SK-N-SH (cell line): Measurements from ENCODE around the gene A1BG. TPM values are rescaled to one million over a fixed set of nuclear protein-coding genes. Genes with fewer than 3 reads are reported as not detected.

Experiments
- CTCF ChIA-PET: fragments of 300-600, 350-600 bp; formaldehyde crosslinking; extraction: SDS; loops from one replicate; lab custom pipeline; 2021; lab: Yijun Ruan, JAX
- POLR2A ChIA-PET: fragments of 350-600 bp; sonication (Branson Sonifier 250); formaldehyde crosslinking; extraction: SDS; loops from one replicate; lab custom pipeline; 2020; ENCODE audit warnings: antibody characterized with exemption, inconsistent platforms; lab: Yijun Ruan, JAX
- DNase-seq: peaks from one replicate; pipeline ENCODE4 v3.0.0; 2012
- H2AFZ ChIP-seq: fragments of 200-600 bp; sonication (generic); 2 replicates; pipeline ENCODE4 v1.8.1; 2016; ENCODE audit warnings: antibody characterized with exemption, mild to moderate bottlenecking, low read depth
- H3F3A ChIP-seq: fragments of 200-600 bp; sonication (generic); replicated peaks from 2 replicates; pipeline ENCODE3; 2016; ENCODE audit warnings: antibody characterized with exemption, mild to moderate bottlenecking; ENCODE audit not compliant: insufficient read depth
- H3K27ac ChIP-seq, 2 experiments: fragments of 200-500 bp in 1 of 2; fragments of 200-600 bp in 1 of 2; sonication (Bioruptor generic) in 1 of 2; sonication (generic), shearing (Covaris generic) in 1 of 2; 2 replicates each; pipeline versions ENCODE4 v1.5.1 to v1.6.1; 2014 to 2016; ENCODE audit warnings: low read depth in 2 of 2, inconsistent platforms in 1 of 2, low read length in 1 of 2, mild to moderate bottlenecking in 1 of 2, mixed read lengths in 1 of 2
- H3K27me3 ChIP-seq: fragments of 200-600 bp; sonication (generic), shearing (Covaris generic); 2 replicates; pipeline ENCODE4 v1.6.1; 2016; ENCODE audit warnings: mixed run types; ENCODE audit not compliant: insufficient read depth
- H3K36me3 ChIP-seq, 2 experiments: fragments of 200-500 bp in 1 of 2; fragments of 200-600 bp in 1 of 2; sonication (Bioruptor generic) in 1 of 2; sonication (generic) in 1 of 2; replicated peaks in 1 of 2; 2 replicates each; pipeline versions ENCODE3 to v1.5.1; 2014 to 2016; ENCODE audit warnings: low read length in 1 of 2, mild to moderate bottlenecking in 1 of 2; ENCODE audit not compliant: insufficient read depth in 2 of 2, control insufficient read depth in 1 of 2
- H3K4me1 ChIP-seq, 2 experiments: fragments of 200-500 bp in 1 of 2; fragments of 200-600 bp in 1 of 2; sonication (Bioruptor generic) in 1 of 2; sonication (generic), shearing (Covaris generic) in 1 of 2; 2 replicates each; pipeline versions ENCODE4 v1.5.1 to v1.6.1; 2014 to 2016; ENCODE audit warnings: low read depth in 1 of 2, low read length in 1 of 2, mixed run types in 1 of 2; ENCODE audit not compliant: insufficient read depth in 2 of 2, control insufficient read depth in 1 of 2
- H3K4me2 ChIP-seq: fragments of 200-600 bp; sonication (generic), shearing (Covaris generic); 2 replicates; pipeline ENCODE4 v1.6.1; 2017; ENCODE audit warnings: mixed run types
- H3K4me3 ChIP-seq, 2 experiments: fragments of 200-500 bp in 1 of 2; fragments of 200-600 bp in 1 of 2; sonication (Bioruptor generic) in 1 of 2; sonication (generic), shearing (Covaris generic) in 1 of 2; 2 replicates each; pipeline versions ENCODE4 v1.5.1 to v1.8.1; 2014 to 2016; ENCODE audit warnings: low read depth in 2 of 2, inconsistent platforms in 1 of 2, low read length in 1 of 2, mild to moderate bottlenecking in 1 of 2, mixed read lengths in 1 of 2, moderate library complexity in 1 of 2
- H3K79me2 ChIP-seq: fragments of 200-600 bp; sonication (generic); 2 replicates; pipeline ENCODE4 v1.8.1; 2017; ENCODE audit warnings: mild to moderate bottlenecking; ENCODE audit not compliant: insufficient read depth
- H3K9ac ChIP-seq: fragments of 200-600 bp; sonication (generic); 2 replicates; pipeline ENCODE4 v1.6.1; 2017; ENCODE audit warnings: mixed run types
- H3K9me2 ChIP-seq: fragments of 200-600 bp; sonication (generic); 2 replicates; pipeline ENCODE4 v1.6.1; 2017; ENCODE audit warnings: mixed run types
- H3K9me3 ChIP-seq: fragments of 200-600 bp; sonication (generic); 2 replicates; pipeline ENCODE4 v1.6.1; 2017; ENCODE audit warnings: mixed run types, mild to moderate bottlenecking, moderate library complexity
- H4K20me1 ChIP-seq: fragments of 200-600 bp; sonication (generic); 2 replicates; pipeline ENCODE4 v1.6.1; 2017; ENCODE audit warnings: mild to moderate bottlenecking, mixed run types; ENCODE audit not compliant: insufficient read depth
- CHD2 ChIP-seq: fragments of 150-350 bp; IDR thresholded peaks from 2 replicates; pipeline ENCODE4 v1.6.1; 2018; ENCODE audit warnings: low read length; ENCODE audit not compliant: partially characterized antibody
- CTCF ChIP-seq: fragments of 200-600 bp; sonication (generic); IDR thresholded peaks from 2 replicates; pipeline ENCODE4 v1.6.1; 2017; ENCODE audit warnings: antibody characterized with exemption, mild to moderate bottlenecking, moderate library complexity
- ELF1 ChIP-seq: IDR thresholded peaks from 2 replicates; pipeline ENCODE4 v1.4.0; 2012
- FOXJ3 ChIP-seq: sonication (generic); formaldehyde crosslinking; IDR thresholded peaks from 2 replicates; pipeline ENCODE4 v1.5.1; 2020; ENCODE audit warnings: mild to moderate bottlenecking, missing genetic modification reagents
- GABPA ChIP-seq: IDR thresholded peaks from 2 replicates; pipeline ENCODE4 v1.4.0; 2012; ENCODE audit warnings: low read depth, mild to moderate bottlenecking
- PBX3 ChIP-seq: IDR thresholded peaks from 2 replicates; pipeline ENCODE4; 2012
- POLR2AphosphoS5 ChIP-seq: IDR thresholded peaks from 2 replicates; pipeline ENCODE4 v1.6.1; 2012; ENCODE audit warnings: low read depth, low read length
- RCOR1 ChIP-seq: fragments of 150-350 bp; IDR thresholded peaks from 2 replicates; pipeline ENCODE4 v1.6.1; 2017; ENCODE audit warnings: antibody characterized with exemption, low read length
- RXRA ChIP-seq: IDR thresholded peaks from 2 replicates; pipeline ENCODE4 v1.4.0; 2012; ENCODE audit warnings: low read depth, mild to moderate bottlenecking, borderline replicate concordance
- SMC3 ChIP-seq: IDR thresholded peaks from 2 replicates; pipeline ENCODE4 v1.6.1; 2012; ENCODE audit warnings: low read depth, low read length, improper control_type of control experiment
- WGBS: methylation state at CpG from one replicate; pipeline ENCODE4 v1.1.6; 2017; ENCODE audit warnings: low lambda C conversion rate; 5-methylcytosine and 5-hydroxymethylcytosine counted together
- polyA plus RNA-seq, 3 experiments: library from polyadenylated mRNA; depleted of rRNA; stranded (reverse); fragments of >200 nt; gene quantifications; 2 replicates each; pipeline ENCODE4 v1.2.3, GENCODE V29; 2012

The A1BG gene
- polyA plus RNA-seq, 1 of the 3 experiments (the other 2 are of a cell fraction) = 62.6 TPM

GRCh38 chr19:58366585-58367430 lies 13.5 kb upstream of the A1BG start (continued):
- TF ChIP-seq GABPA = no peak

GRCh38 chr19:58364146-58364545 lies 10.9 kb upstream of the A1BG start:
- Histone ChIP-seq H3K4me2 (no peak overlapping the region), H3K9ac (no peak overlapping the region), H3K27me3 (no peaks in the 10 kb centered on the region), H4K20me1 (no peaks in the 10 kb centered on the region), H3K27ac (no peak overlapping the region), H3K9me2 (no peaks in the 10 kb centered on the region), H3K9me3 (no peaks in the 10 kb centered on the region), H3K36me3 (no peaks in the 10 kb centered on the region), H3K79me2 (no peaks in the 10 kb centered on the region), H3K4me3 (no peak overlapping the region), H2AFZ (no peak overlapping the region), H3K4me1 (peaks cover 0 to 8% of the 10 kb centered on the region in 2 experiments; a peak in 2 of 4 replicates), H3F3A (peaks cover 23% of the 10 kb centered on the region)
- POLR2A ChIA-PET = interaction anchor here (0.6 to 3.2 kb wide), 5 partner anchors 9 to 190 kb away, joined by 3 to 34 read pairs (median 6); partner anchors contain the start of genes CHMP2A and ZNF837
- CTCF ChIA-PET = interaction anchor here (0.7 to 2.5 kb wide), 3 partner anchors 10 to 17 kb away, joined by 3 to 12 read pairs (median 3); no protein-coding TSS in a partner anchor
- WGBS = 92% methylated on average over 5 of the region's 5 CpGs
- TF ChIP-seq CHD2 (no peak), POLR2AphosphoS5 (no peak), FOXJ3 (no peak), RCOR1 (no peak), CTCF (no peak), RXRA (no peak), ELF1 (no peak), SMC3 (no peak), PBX3 (no peak)
- DNase-seq = no peak
